Activated T-cell treated with anti-CD3 and anti-CD28 coated beads for 4 hours (primary cell): ENCODE measurements around the gene LHX3.
"Not testable (repeated sequence)": the region's sequence is repeated elsewhere in the genome, so short reads cannot be mapped to it uniquely, and the experiment has no call there.

Source experiments
- DNase-seq: peaks from one replicate; pipeline ENCODE4 v3.0.0-alpha.2; 2020

Gene LHX3

DNA sequence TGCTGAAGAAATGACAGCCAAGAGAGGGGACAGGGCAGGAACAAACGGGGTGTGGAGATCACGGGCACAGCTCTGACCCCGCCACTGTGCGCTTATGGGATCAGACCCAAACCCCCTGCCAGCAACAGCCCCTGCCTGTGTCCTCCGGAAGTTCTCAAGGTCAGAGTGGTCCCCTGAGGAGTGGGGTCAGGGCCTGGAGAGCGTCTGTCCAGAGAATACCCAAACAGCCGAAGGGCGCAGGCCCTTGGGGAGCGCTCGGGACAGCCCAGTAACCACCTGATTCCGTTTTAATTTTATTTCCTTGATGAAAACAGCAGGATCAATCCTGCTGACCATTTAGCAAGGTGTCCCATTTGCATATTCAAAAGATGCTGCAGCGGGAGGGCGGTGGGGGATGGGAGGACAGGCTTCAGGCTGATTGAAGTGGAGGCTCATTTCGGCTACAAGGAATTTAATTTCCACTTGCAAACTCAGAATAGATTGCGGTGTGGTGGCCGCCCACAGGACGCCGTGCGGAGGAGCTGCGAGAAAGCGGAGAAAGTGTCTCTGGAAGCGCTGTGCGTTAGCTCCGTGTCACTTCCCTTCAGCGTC, 53.6 kb downstream of the LHX3 start:
- no peak for DNase-seq

DNA sequence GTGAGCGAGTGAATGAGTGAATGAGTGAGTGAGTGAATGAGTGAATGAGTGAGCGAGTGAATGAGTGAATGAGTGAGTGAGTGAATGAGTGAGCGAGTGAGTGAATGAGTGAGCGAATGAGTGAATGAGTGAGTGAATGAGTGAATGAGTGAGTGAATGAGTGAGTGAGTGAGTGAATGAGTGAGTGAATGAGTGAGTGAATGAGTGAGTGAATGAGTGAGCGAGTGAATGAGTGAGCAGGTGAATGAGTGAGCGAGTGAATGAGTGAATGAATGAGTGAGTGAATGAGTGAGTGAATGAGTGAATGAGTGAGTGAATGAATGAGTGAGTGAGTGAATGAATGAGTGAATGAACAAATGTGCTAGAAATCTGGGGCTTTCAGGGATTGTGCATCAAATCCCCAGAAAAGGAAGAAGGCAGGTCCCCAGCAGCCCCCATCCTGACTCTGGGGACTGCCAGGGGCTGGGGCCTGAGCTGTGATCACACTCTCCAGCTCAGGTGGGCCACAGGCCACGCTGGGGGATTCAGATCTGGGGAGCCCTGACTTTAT, 54.2 kb downstream of the LHX3 start:
- DNase-seq: not testable (repeated sequence)

DNA sequence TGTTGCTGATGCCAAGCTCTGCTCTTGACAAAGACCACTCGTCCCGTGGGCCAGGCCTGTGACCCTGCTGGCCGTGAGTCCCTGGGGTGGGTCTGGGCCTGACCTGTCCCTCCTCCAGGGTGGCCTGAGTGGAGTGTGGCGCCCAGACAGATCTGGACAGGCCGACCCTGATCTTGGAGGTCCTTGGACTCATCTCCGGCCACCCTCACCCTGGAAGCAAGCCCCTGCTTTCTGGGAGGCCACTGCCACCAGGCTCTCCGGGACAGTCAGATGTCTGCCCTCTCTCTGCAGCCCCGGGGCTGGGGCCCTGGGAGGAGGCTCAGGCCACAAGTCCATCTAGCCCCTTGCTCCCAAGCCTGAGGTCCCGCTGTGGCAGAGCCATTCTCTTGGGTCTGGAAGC, 55.1 kb downstream of the LHX3 start:
- no peak for DNase-seq

DNA sequence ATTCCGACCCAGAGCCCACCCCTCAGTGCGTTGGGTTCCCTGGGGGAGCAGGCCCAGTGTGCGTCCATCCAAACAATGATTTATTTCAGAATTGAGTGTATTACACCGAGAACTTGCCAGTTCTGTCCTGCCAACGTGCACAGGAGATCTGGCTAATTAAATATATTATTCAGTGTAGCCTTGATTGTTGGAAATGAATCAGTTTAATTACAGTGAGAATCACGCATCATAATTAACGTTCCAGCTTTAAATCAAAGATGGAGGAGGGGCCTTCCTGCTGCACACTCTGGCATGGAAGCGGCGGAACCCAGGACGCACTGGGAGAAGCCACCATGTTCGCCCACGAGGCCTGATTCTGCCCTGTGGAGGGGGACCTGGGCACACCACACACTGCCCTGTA, 55.6 kb downstream of the LHX3 start:
- DNase-seq: no peak

DNA sequence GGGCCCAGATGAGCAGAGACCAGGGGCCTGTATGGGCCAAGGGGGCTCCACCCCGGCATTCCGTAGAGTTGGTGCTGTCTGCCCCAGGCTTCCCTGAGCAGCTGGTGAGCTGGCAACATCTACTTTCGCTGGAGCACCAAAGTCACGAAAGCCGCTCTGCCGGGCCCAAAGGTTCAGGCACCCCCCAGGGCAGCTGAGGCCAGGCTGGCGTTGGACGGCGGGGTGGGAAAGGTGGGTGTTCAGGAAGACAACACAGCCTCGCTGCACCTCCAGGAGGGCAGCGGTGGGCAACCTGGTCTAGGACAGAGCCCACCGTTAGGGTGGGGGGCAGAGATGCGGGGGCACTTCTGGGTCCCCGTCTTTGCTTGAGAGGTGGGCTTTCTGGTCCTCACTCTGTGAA, 56.2 kb downstream of the LHX3 start:
- DNase-seq: no peak

DNA sequence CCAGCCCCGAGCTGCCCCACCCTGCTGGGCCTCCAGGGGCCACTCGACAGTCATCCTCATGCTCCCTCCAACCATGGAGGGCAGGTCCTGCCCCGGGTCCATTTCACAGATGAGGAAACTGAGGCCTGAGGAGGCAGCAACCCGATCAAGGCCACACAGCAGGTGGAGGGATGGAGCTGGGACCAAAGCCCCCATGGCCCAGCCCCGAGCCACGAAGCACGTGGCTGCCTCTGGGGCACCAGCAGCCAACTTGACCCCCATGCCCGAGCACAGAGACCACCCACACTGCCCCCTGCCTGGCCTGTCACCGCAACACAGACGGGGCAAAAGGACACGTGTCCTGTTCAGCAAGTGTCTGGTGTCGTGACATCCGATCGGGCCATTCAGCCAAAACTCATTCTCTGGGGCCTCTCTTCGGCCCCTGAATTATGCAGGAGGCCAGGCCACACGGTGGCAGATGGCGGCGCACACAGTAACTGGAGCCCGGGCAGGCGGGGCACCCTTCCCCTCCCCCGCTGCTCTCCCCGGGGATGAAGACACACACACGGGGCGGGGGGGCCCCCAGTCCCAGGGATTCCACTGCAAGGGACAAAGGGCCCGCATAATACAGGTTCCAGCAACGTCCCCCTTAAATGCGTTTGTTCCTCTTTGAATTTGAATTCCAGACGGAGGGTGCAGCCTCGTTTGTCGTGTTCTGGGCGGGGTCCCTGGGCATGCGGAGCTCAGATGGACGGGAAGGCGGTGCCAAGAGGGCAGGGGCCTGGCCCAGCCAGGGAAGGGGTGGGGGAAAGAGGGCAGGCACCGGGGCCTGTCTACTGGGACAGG, 56.8 kb downstream of the LHX3 start:
- DNase-seq: no peak

DNA sequence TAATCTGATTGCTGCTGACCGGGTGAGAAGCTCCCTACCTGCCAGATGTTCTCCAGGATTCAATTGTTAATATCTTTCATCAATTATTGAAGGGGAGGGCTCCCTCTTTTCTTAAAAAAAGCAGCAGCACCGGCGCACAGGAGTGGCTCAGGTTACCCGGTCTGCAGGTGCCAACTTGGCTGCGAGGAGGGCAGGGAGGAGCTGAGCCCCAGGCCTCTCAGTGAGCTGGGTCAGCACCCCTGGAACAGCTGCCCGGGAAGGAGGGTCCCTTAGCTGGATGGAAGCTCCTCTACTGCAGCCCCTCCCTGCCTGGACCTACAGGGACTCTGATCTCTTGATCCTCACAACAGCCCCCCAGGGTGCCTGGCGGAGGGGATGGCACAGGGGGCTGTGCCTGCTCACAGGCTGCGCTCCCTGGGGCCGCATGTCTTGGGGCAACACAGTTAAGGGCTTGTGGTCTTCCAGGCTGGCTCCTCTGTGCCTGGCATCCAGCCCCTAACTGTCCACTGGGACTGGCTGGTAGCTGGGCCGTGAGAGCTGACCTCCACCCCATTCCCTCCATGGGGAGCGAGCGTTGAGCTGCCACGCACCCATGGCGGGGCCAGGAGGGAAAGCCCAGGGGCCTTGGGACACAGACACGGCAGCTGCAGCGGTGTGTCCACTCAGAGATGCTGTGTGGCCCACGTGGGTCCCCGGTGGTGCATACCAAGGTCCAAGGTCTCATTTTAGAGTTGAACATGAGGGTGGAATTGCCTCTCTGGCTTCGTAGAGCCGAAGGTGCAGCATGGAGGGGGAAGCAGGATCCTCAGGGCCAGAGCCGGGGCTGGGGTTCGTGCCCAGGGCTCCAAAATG, 57.7 kb downstream of the LHX3 start:
- DNase-seq: no peak
